Right kidney (tissue), 1 donor: ENCODE results near the gene BFSP2.
"Not testable (repeated sequence)": the region's sequence is repeated elsewhere in the genome, so short reads cannot be mapped to it uniquely, and the experiment has no call there.

Experiments used
- DNase-seq: peaks from one replicate; pipeline ENCODE4 v3.0.0-alpha.2; 2016

BFSP2 gene

DNA sequence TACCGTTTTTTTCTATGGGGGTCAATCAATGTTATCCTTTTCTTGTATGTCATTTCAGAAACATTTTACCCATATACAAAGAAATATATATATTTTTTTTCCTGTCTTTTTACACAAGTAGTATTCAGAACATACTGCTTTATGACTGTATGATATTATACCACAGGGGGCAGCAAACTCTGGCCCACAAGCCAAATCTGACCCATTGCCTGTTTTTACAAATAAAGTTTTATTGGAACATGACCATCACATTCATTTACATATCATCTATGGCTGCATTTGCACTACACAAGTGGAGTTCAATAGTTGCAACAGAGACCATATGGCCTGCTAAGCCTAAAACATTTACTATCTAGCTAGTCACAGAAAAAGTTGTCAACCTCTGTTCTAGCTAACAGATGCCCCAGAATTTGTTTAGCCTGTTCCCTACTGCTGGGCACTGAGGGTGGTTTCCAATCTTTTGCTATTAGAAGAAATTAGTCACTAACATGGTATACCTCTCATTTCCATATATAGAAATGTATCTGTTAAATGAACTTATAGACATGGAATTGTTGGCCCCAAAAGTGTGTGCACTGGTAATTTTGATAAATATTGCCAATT is 57.7 kb downstream of the BFSP2 start:
- no peak for DNase-seq

DNA sequence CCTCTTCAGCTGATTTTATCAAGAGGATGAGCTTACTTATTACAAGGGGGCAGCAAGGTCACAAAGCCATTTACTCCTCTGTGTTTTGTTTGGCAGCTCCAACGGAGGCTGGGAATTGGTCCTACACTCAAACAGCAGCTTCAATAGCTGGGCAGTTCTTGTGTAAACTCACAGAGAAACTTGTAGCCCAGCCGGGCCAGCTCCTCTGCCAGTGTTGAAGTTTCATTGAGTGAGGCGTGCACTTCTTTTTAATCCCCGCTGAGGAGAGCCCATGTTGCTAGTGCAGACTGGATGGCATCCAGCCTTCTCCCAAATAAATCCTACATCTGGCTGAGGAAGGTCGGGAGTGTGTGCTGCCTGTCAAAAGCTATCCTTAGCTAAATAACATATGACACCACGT is 59.5 kb downstream of the BFSP2 start:
- no peak for DNase-seq

DNA sequence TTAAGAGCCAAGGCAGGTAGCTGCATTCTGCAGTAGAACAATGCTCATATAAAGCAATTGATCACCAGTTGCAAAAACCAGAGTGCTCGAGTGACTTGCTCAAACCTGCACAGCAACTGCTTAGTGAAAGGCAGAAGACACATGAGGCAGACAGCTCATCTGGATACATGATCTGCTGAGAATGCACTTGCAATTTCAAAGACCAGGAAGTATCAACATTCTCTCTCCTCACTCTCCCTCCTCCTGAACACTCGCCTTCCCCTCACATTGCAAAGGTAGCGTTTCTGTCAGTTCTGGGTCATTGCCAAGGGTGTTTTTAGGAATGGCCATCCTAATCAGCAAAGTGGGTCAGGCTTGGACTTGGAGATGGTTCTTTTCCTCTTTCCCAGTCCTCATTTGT is 61.0 kb downstream of the BFSP2 start:
- DNase-seq, result no peak

DNA sequence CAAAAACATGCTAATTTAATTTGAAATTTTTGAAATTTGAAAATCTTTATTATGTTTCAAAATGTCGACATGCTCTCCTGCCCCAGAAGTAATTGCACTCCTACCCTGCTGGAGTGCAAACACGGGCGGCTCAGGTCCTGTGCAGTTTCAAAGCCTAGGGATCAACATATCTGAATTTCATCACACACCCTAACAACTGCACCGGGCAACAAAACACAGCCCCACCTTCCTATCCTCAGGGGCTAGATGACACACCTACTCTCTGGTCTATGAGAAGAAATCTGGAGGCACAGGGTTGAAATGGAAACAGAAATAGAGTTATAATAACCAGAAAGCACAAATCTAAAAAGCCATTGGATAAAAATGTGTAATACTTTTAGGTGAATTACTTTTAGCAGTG is 61.4 kb downstream of the BFSP2 start:
- DNase-seq, result no peak

- no peak for DNase-seq
Observed at GRCh38 chr3:133463347-133463860, 63.5 kb downstream of the BFSP2 start.

DNA sequence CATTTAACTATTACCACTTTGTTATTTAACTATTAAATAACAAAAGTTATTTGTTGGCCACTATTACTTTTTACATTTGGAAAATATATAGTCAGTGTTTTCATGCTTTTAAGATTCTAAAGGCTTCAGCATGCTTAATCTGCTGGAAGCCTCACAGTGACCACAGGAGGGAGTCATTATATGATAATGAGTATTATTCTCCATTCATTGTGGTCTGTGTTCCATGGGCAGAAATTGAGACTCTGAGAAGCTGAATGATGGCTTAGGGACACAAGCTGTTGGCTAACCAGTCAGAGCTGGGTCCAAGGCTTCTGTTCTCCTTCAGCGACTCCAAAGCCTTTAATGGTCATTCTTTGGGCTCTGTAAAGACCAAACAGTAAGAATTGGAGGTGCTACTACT is 64.7 kb downstream of the BFSP2 start:
- DNase-seq, result no peak

GRCh38 chr3:133466531-133467386 is 66.9 kb downstream of the BFSP2 start:
- no peak for DNase-seq

DNA sequence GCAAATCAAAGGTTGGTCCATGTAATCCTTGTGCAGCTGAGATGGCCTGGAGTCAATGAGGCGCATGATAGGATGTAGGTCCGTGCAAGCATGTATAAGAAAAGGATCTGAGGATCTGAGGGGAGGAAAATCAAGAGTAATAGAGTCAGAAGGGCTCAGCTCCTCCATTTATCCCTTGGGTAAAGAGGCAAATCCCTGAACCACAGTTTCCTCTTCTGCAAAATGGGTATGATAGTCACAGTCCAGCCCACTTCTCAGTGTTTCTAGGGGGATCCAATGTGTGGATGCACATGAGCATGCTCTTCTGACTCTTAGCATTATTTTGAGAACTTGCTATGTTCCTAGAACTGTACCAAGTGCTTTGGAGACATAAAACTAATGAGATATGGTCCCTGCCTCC is 67.9 kb downstream of the BFSP2 start:
- DNase-seq, result no peak

GRCh38 chr3:133468251-133468721 is 68.4 kb downstream of the BFSP2 start:
- no peak for DNase-seq

DNA sequence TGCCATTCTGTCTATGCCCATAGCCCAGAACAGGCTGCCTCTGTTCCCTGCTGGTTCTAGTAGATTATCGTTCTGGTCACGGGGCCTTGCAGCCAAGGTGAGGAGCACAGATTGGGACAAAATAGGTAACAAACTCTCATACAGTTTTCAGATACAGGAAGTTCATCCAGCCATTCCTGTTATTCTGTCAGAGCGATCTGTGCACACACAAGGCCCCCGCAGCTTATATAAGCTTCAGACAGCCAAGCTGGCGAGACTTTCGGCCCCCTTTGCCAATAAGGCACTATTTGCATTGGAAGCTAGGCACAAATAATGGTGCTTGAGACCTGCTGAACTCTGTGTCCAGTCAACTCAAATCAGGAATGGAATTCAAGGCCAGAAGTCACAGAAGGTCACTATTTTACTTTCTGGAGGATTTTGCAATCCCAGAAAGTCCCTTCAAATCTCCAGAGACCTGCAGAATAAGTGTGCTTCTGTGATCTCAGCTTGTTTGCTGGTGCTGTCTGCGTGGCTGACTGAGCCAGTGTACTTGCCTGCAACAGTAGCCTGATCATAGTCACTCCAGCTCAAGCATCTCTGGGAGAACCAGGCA is 69.4 kb downstream of the BFSP2 start:
- DNase-seq, result no peak

- no peak for DNase-seq
Observed at GRCh38 chr3:133472242-133472641, 72.4 kb downstream of the BFSP2 start.

DNA sequence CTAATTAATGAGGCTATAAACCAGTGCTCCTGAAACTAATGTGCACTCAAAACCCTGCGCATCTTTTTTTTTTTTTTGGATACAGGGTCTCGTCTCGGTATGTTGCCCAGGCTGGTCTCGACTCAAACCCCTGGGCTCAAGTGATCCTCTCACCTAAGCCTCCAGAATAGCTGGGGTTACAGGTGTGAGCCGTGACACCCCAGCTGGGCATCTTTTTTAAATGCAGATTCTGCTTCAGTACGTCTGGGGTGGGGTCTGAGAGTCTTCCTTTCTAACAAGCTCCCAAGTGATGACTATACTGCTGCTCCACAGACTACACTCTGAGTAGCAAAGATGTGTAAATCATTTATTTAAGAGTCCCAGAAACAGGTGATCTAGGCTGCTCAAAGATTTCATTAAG is 73.0 kb downstream of the BFSP2 start:
- DNase-seq, result no peak

- DNase-seq, result not testable (repeated sequence)
Observed at GRCh38 chr3:133473472-133474191, 73.8 kb downstream of the BFSP2 start.

- no peak for DNase-seq
Observed at GRCh38 chr3:133474251-133474801, 74.5 kb downstream of the BFSP2 start.

- no peak for DNase-seq
Observed at GRCh38 chr3:133474817-133475216, 75.0 kb downstream of the BFSP2 start.

DNA sequence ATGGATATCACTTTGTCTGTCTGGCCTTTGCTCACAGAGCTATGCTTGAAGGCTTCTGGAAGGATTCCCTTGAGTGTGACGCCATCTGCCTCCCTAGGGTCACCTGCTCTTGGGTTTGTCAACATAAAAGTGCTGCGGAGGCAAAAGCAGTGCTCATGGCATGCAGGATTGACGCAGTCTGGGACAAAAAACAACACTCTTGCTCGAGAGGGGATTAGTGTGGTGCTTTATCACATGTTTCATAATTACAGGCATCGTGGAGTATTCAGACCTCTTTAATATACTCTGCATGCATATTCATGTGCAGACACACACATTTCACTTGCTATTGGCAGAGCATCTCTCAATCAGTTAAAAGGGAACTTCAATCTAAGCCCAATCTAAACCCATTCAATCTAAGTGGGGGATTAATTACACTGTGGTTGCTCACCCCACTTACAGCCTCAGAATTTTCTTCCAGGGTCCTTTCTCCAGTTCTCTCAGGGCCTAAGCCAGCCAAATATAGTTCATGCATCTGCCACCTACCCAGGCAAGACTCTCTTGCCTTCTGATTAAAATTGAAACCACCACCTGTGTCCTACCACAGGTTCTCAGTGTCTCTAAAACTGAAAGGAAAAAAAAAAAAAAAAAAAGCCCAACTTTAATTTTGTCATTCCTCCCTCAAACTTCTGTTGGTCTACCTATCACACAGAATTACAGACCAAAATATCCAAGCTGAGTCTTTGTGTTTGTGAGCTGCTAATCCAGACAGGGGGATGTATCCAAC is 75.6 kb downstream of the BFSP2 start:
- no peak for DNase-seq

GRCh38 chr3:133476971-133477375 is 77.1 kb downstream of the BFSP2 start:
- no peak for DNase-seq

DNA sequence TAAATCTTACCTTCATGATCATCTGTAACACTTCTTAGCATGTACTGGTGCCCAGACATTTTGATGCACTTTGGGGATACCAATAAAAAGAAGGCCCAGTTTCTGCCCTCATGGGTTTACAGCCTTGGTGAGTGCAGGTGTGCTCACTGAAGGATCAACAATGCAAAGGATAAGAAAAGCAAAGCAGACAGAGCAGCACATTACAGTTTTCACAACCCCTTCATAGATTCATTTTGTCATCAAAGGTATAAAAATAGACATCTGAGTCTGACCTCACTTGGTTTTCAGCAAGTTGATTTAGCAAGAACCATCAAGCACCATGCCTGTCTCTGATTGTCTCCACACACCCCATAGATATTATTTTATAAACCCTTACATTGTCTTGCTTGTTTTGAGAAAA is 77.6 kb downstream of the BFSP2 start:
- no peak for DNase-seq

GRCh38 chr3:133478624-133479023 is 78.8 kb downstream of the BFSP2 start:
- no peak for DNase-seq

DNA sequence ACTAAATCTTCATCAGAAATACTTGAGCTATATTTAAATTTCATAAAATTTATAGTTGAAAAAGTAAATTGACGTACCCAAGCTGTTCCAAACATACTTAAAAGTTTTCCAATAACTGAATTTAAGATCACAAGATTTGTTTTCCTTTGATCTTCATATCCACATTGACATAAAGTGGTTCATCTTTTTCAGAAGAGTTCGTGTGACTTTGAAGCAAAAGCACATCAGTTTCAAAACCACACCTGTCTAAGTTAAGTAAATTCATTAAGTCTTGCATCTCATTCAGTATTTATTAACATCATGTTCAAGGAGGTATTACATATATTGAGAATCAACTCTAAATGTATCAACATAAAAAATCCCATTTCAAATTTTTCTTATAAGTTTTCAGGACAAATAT is 79.5 kb downstream of the BFSP2 start:
- no peak for DNase-seq

GRCh38 chr3:133479895-133480669 is 80.2 kb downstream of the BFSP2 start:
- DNase-seq, result no peak
